GM20431 (cell line): ENCODE results near the gene ACP2.

Experiments
- in situ Hi-C: fragments of 300-500 bp; cut with MseI, MboI; formaldehyde crosslinking; loops from one replicate; pipeline ENCODE4 v1.15.0; 2020; ENCODE audit warnings: low sequenced_read_pairs; ENCODE audit not compliant: unreplicated experiment

The ACP2 gene, protein sequence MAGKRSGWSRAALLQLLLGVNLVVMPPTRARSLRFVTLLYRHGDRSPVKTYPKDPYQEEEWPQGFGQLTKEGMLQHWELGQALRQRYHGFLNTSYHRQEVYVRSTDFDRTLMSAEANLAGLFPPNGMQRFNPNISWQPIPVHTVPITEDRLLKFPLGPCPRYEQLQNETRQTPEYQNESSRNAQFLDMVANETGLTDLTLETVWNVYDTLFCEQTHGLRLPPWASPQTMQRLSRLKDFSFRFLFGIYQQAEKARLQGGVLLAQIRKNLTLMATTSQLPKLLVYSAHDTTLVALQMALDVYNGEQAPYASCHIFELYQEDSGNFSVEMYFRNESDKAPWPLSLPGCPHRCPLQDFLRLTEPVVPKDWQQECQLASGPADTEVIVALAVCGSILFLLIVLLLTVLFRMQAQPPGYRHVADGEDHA

DNA sequence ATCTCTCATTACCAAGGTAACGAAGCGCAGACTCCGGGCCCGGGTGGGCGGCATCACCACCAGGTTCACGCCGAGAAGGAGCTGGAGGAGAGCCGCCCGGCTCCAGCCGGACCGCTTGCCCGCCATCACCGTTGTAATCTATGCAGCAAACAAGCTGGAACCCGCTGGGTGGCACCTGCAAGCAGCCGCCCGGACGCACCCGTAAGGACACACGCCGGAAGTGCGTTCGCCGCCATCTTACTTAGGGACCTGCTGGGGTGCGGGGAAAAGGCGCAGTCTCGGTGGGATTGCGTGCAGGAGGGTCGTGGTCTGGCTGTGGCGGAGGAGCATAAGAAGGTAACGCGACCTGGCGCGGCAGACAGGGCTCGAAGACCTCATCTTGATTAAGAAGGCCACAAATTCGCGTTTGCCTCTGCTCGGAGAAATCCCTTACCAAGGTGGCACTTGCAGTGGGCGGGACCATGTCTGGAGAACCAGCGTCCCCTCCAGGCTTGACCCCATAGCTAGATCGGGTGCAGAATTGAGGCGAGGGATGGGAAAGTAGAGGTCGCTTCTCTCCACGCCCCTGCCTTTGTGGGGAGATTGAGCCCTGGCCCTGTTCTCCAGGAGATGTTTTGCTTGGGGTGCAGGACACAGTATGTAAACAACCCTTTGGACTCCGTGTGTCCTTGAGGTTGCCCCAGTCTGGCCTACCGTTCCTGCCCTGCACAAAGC, at the start of gene ACP2:
TSS of gene ACP2 (minus strand) at position 151 of the 714 bp plus-strand sequence. CDS start at position 126, 25 bp downstream.
- in situ Hi-C loops = no loop called here

DNA sequence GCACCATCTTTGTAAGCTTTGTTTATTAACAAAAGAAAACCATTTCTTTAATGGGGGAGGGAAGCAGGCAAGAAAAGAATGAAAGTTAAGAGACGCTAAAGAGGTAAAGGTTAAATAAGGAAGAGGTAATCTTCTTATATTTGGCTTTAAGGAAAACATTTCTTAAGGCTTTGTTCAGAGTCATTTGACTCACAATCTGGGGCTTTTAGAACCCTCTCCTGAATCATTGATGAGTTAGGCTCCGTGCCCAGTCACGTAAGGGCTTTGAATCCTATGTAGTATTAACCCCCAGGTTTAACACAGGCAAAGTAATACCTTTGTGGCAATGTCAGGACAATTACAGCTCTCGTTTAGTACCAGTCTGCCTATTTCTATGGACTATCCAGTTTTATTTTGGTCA, 47.4 kb upstream of the ACP2 start:
- in situ Hi-C loops = no loop called here

DNA sequence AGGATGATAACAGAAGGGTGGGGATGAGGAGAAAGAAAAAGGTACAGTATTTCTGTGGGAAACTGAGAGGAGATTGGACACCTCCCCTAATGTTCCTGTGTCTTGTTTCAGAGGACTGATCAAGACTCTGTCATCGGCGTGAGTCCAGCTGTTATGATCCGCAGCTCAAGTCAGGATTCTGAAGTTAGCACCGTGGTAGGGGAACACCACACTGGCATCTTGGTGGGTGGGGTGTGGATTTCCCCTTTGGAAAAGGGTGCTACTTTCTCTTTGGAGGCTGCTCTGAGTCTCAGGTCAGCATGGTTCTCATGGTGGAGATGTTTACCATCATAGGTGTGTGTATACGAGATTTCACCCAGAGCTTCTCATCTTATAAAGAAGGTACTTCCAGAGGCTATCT, 46.8 kb upstream of the ACP2 start:
- in situ Hi-C loops = no loop called here

DNA sequence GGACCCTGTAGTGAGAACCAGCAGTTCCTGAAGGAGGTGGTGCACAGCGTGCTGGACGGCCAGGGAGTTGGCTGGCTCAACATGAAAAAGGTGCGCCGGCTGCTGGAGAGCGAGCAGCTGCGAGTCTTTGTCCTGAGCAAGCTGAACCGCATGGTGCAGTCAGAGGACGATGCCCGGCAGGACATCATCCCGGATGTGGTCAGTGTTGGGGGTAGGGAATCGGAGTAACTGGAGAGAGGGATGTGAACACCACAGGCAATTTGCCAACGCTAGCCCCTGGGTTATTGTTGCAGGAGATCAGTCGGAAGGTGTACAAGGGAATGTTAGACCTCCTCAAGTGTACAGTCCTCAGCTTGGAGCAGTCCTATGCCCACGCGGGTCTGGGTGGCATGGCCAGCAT, 41.2 kb upstream of the ACP2 start:
- in situ Hi-C loops = no loop called here

DNA sequence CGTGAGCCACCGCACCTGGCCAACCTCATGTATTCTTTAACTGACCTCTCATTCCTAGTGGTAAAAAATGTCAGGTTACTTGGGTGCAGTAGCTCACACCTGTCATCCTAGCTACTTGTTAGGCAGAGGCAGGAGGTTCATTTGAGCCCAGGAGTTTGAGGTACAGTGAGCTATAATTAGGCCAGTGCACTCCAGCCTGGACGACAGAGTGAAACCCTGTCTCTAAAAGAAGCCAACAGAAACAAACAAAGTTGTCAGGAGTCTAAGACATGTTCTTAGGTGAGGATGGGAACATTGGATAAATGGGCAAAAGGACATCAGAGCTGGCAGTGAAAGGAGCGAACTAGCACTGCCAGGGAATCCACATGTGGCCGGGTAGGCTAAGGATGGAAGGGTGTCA, 39.5 kb upstream of the ACP2 start:
- in situ Hi-C loops = no loop called here

DNA sequence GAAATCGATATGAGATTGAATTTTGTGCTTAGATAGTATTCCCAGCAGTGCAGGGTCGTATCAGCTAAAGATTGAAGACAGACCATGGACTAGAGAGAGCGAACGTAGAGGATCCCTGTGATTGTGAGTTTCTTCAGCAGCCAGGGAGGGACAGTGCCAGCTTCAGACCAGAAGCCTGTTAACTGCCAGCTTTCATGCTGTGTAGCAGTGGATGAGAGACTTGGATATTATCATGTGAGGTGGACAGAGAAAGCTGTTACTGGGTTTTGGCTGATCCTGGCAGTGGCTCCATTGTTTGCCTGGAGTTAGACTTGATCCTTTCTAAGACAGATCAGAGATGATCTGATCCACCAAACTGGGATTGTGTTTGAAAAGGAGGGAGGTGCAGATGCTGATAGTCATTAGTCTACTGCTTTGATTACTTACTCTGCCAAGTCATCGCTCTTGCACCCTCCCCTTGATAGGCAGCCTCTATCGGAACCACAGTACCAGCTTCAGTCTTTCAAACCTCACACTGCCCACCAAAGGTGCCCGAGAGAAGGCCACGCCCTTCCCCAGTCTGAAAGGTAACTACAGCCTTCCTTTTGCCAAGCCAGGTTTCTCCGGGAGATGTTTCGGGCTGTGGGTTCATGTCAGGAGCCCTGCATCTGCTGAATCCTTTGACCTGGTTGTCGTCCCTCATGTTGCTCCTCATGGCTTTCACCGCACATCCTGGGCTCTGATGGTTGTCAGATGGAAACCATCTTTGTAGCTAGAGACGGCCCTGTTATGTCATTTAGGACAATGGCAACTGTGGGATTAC, 37.6 kb upstream of the ACP2 start:
- in situ Hi-C loops = no loop called here

DNA sequence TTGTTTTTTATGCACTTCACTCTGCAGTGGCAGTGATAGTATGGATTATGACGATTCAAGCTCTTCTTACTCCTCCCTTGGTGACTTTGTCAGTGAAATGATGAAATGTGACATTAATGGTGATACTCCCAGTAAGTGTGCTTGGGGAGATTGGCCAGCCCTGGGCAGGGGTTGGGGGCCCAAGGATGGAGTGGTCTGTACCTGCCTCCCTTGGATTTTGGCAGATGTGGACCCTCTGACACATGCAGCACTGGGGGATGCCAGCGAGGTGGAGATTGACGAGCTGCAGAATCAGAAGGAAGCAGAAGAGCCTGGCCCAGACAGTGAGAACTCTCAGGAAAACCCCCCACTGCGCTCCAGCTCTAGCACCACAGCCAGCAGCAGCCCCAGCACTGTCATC, 35.5 kb upstream of the ACP2 start:
- in situ Hi-C loops = no loop called here

DNA sequence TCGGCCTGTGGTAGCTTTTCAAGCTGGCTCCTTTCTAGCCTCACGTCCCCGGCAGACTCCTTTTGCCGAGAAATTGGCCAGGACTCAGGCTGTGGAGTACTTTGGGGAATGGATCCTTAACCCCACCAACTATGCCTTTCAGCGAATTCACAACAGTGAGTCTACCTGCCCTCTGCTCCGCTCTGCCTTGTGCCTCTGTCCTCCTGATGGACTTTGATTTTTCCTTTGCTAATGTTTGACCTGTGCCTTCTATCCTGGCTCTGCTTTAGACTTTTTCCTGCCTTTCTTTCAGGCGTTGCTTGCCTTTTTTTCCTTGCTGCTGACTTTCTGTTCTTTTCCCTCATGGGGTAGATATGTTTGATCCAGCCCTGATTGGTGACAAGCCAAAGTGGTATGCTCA, 33.8 kb upstream of the ACP2 start:
- in situ Hi-C loops = no loop called here

DNA sequence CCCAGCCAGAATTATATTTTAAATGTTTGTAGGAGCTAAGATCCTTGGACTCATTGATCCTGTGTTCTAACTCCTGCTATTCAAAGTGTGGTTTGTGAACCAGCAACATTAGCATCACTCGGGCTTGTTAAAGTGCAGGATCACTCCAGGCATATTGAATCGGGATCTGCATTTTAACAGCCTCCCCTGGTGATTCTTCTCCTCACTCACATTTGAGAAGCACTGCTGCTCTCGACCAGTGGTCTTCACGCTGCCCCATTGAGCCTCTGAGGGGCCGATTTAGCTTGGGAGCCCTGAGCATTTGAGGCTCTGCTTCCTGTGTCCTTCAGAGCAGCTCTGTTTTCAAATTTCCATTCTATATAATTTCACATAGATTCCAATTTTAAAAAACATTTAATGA, 32.2 kb upstream of the ACP2 start:
- in situ Hi-C loops = no loop called here

DNA sequence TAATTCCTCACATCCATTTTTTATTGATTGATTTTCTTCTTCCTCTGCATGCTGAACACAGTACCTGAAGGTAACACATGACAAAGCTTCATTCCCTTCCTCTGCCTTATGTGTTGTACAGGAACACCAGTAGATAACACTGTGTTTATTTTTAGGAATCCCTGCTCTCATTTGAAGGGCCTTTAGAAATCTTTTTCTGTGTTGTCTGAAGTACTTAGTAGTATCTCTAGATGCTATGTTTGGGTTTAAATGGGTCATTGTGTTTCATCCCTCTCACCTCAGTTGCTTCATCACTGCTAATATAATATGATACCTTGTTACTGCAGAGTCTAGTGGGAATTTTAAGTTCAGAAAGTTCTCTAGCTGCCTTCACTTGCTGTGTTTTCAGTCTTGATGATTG, 31.5 kb upstream of the ACP2 start:
- in situ Hi-C loops = no loop called here

DNA sequence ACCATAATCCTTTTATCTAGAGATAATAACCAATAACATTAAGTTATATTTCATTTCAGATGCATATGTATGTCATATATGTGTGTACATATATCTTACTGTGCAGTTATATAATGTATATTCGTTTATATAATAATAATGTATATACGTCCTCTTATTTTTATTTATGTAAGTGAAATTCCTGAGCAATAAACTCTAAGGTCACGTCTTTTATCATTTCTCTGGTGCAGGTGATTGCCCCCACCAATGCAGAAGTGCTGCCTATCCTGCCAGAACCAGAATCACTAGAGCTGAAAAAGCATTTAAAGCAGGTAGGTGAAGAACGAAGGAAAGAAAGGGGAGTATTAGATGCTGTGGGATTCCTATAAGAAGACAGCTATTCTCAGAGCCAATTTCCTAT, 30.2 kb upstream of the ACP2 start:
- in situ Hi-C loops = no loop called here

DNA sequence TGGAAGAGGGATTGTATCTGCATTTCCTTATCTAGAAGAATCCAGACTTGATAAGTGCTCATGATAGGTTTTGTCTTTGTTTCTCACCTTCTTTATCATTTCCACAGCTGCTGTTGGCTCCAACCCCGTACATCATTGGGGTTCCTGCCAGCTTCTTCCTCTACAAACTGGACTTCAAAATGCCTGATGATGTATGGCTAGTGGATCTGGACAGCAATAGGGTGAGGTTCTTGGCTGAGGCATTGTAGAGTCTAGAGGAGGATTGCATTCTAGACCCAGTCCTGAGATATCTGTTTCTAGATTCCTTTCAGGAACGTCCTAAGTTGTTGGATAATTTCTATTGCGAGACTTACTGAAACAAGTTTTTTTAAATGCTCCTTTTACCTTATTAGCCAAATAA, 29.4 kb upstream of the ACP2 start:
- in situ Hi-C loops = no loop called here

DNA sequence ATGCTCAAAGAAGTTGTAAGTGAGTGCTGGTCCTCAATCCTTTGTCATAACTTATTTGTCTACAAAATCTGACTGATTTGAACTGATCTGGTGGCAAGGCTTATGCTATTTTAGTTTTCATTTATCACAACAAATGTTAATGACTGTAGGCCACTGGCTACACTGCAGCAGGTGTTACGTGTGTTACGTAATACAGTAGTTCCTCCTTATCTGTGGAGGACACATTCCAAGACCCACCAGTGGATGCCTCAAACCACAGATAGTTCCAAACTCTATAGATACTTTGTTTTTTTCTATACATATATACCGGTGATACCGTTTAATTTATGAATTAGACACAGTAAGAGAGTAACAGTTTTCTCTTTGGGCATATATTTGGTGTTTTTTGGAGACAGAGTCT, 28.3 kb upstream of the ACP2 start:
- in situ Hi-C loops = no loop called here

DNA sequence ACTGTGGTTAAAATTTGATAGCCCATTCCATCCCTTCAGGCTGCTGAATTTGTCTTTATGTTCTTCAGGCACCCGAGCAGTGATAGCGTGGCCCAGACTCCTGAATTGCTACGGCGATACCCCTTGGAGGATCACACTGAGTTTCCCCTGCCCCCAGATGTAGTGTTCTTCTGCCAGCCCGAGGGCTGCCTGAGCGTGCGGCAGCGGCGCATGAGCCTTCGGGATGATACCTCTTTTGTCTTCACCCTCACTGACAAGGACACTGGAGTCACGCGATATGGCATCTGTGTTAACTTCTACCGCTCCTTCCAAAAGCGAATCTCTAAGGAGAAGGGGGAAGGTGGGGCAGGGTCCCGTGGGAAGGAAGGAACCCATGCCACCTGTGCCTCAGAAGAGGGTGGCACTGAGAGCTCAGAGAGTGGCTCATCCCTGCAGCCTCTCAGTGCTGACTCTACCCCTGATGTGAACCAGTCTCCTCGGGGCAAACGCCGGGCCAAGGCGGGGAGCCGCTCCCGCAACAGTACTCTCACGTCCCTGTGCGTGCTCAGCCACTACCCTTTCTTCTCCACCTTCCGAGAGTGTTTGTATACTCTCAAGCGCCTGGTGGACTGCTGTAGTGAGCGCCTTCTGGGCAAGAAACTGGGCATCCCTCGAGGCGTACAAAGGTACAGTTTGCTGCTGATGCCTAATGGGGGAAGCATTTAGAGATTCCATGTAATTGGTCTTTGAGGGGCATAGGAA, 26.1 kb upstream of the ACP2 start:
- in situ Hi-C loops = no loop called here

DNA sequence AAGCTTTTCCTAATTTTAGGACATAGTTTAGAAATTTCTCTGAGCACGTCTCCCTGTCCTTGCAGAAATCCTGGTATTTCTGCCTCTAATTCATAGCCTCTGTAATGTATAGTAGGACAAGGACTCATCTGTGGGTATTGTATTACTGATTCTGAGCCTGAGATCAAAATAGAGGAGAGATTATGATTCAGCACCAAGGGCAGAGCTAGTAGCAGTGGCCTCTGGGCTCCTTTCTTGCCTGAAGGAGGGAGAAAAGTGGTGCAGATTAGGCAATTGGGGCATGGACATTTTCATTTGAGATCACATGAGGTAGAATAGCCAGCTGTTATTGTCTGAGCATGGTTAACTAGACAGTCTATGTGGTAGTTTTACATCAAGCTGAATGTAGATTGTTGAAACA, 24.1 kb upstream of the ACP2 start:
- in situ Hi-C loops = no loop called here

DNA sequence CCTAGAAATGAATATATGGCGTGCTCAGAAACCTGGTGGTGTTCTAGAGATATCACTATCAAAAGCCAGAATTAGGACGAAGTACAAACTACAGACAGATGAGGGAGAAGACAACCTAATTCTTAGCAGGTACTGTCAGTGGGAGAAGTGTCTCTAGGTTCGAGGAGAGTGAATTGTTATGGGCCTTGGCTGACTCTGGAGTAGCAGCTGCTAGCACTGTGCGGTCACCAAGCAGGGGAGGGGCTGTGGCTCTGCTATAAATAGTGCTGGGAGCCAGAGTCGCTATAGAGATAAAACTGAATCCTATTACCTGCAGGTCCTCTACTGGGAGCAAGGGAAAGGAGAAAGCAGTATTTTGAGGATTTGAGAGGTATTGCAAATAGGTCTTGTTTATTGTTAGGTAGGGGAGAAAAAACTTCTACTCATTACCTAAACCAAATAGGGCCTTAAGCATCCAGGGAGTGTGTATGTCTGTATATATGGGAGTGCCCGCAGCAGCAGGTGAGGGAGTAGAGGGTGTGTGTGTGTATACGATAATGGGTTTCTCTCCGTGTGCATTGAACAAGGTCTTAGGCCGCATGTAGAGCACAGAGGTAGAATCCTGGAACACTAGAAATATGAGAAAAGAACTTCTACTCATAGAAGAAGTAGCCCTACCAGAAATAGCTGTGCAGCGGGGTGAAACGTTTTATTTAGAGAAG, 23.5 kb upstream of the ACP2 start:
- in situ Hi-C loops = no loop called here

DNA sequence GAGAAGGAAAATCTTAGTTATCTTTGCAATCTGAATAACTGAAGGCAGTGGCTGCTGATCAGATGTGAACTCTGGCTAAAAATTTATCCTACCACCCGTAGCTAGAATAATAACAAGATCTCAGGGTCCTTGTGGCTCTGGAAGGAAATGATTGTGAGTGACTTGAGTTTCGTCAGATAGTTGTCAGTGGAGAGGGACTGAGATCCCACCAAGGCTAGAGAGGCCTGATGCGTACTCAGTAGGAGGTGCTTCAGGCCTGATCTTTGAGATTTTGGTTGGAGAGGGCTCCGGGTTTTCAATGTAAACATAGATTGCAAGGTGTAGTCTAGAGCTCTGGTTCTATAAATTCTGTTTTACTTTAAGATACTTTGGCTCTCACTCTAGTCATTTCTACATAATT, 22.7 kb upstream of the ACP2 start:
- in situ Hi-C loops = no loop called here

DNA sequence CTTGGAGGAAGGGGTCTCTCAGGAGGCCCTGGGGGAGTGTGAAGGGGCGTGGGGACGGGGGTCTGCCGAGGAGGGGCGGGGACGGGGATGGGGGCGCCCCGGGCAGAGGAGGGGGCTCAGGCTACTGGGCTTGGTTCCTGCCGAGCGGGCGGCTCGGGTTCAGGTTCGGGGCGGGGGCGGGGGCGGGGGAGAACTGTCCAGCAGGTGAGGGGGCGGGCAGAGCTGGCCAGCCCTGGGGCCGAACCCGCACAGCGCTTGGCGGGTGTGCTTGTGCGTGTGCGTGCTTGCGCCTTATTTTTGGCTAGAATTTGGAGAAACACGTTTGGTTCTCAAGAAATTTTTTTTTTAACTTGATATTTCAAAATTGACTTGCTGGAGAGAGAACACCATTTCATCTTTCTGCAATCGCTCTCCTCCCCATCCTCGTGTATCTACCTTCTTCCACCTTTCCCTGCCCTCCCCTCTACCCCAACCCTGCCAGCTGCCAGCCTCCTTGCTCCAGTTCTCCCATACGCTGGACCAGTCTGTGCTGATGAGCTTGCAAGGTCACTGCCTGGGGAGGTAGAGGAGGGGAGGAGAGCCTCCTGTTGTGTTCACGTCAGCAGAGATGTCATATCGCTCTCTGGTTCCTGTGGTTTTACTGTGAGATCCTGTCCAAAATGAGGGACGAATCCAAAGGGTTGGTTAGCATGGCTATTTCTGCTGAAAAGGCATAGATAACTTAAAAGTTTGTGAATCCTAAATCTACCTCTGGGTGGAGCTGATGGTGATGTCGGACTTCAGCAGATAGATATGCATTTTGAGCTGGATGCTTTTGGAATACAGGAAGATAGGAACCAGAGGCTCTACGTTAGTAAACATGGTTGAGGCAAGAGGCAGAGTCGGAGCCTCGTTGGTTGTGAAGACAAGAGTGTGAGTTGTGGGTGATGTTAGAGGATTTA, 22.0 kb upstream of the ACP2 start:
- in situ Hi-C loops = no loop called here
